ENCODE measurements around the gene EXOC8. TPM values are rescaled to one million over a fixed set of nuclear protein-coding genes. Genes with fewer than 3 reads are reported as not detected.

The EXOC8 gene
- total and polyA plus RNA-seq, 2 of the 13 experiments (the other 11 are each of a cell fraction or from before 2014, with no cell fraction given): 2.1 to 7.9 TPM

DNA sequence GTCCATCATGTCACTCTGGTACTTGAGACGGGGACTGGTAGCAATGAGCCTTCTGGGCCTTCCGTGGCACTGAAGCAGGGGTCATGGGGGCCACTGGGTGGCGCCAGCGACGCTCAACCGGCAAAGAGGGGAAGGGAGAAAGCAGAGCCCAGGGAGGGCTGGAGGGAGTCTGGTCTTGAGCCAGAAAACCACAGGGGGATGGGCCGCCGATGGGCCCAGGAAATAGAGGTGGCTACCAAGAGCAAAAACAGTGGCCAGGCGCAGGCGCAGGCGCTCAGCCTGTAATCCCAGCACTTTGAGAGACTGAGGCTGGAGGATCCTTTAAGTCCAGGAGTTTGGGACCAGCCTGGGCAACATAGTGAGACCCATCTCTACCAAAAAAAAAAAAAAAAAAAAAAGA is 21.8 kb downstream of the EXOC8 start (continued):
- TF ChIP-seq ZNF567 (CRISPR knock-in tag; IDR thresholded peaks at IDR 0.05; ENCODE audit: borderline replicate concordance) (no peak), ZNF878 (CRISPR knock-in tag; IDR thresholded peaks at IDR 0.05) (no peak), ZMYM4 (CRISPR knock-in tag; IDR thresholded peaks at IDR 0.05) (peak; percentile 55; the same call in 1 of the 2 replicates), ZNF263 (CRISPR knock-in tag; IDR thresholded peaks at IDR 0.05) (no peak), SMC3 (IDR thresholded peaks at IDR 0.05; ENCODE audit: low read length) (peak; percentile 42), HNF1B (CRISPR knock-in tag; IDR thresholded peaks at IDR 0.05) (0 out of 2 replicates have a peak, but pooled peaks have one; percentile 44), REL (CRISPR knock-in tag; conservative IDR thresholded peaks at IDR 0.05) (no peak), STAG1 (CRISPR knock-in tag; IDR thresholded peaks at IDR 0.05) (peak; percentile 82), MEIS2 (CRISPR knock-in tag; IDR thresholded peaks at IDR 0.05) (0 out of 2 replicates have a peak, but pooled peaks have one; percentile 33), ZNF329 (CRISPR knock-in tag; IDR thresholded peaks at IDR 0.05; ENCODE audit: low read depth) (no peak), ZNF773 (CRISPR knock-in tag; IDR thresholded peaks at IDR 0.05; ENCODE audit: borderline replicate concordance) (no peak), ZNF281 (CRISPR knock-in tag; IDR thresholded peaks at IDR 0.05; ENCODE audit: borderline replicate concordance) (peak; percentile 36; the same call in 1 of the 2 replicates), ZSCAN12 (CRISPR knock-in tag; IDR thresholded peaks at IDR 0.05) (peak; percentile 31; the same call in 1 of the 2 replicates), HMGXB4 (CRISPR knock-in tag; IDR thresholded peaks at IDR 0.05; ENCODE audit: borderline replicate concordance in 1 of 2, low read depth in 1 of 2) (0 out of 4 replicates have a peak, but pooled peaks of 1 of the 2 experiments have one; percentile 35), SAFB2 (CRISPR knock-in tag; IDR thresholded peaks at IDR 0.05; ENCODE audit: borderline replicate concordance, low read depth) (no peak), GTF3A (CRISPR knock-in tag; conservative IDR thresholded peaks at IDR 0.05) (no peak), XRCC5 (optimal IDR thresholded peaks at IDR 0.05; ENCODE audit: low read length) (peak; percentile 86), ONECUT2 (CRISPR knock-in tag; IDR thresholded peaks at IDR 0.05) (no peak), PLSCR1 (CRISPR knock-in tag; IDR thresholded peaks at IDR 0.05; ENCODE audit: borderline replicate concordance) (no peak), ZNF44 (CRISPR knock-in tag; IDR thresholded peaks at IDR 0.05) (no peak), ELF3 (CRISPR knock-in tag; IDR thresholded peaks at IDR 0.05) (0 out of 2 replicates have a peak, but pooled peaks have one; percentile 7), ZNF251 (CRISPR knock-in tag; IDR thresholded peaks at IDR 0.05) (no peak), ZNF788 (CRISPR knock-in tag; IDR thresholded peaks at IDR 0.05; ENCODE audit: borderline replicate concordance) (peak; percentile 56; the same call in 1 of the 2 replicates)
- TF ChIP-seq, protein P1, sequence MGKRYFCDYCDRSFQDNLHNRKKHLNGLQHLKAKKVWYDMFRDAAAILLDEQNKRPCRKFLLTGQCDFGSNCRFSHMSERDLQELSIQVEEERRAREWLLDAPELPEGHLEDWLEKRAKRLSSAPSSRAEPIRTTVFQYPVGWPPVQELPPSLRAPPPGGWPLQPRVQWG (CRISPR knock-in tag; IDR thresholded peaks at IDR 0.05; ENCODE audit: borderline replicate concordance, low read depth): no peak

Measured in HepG2 (cell line).